Measurements from ENCODE around the gene KCNS1. TPM values are rescaled to one million over a fixed set of nuclear protein-coding genes. Genes with fewer than 3 reads are reported as not detected.

KCNS1 gene
- total and polyA plus RNA-seq, 2 of the 8 experiments (the other 6 are each of a cell fraction or from before 2014, with no cell fraction given), result 1.4 to 1.8 TPM

GRCh38 chr20:45111799-45112471, 11.0 kb upstream of the KCNS1 start:
- Histone ChIP-seq H3K27me3 (replicated peaks in 1 of 4; ENCODE audit: control insufficient read depth in 3 of 4, extremely low read depth in 1 of 4, insufficient read depth in 3 of 4, low read length in 3 of 4) (no peaks in the 10 kb centered on the region), H2BK15ac (ENCODE audit: low read length) (no peak overlapping the region), H3K27ac (ENCODE audit: low read depth, low read length) (no peak overlapping the region), H3K4me2 (ENCODE audit: insufficient read depth in 1 of 2, low read depth in 2 of 2, low read length in 2 of 2) (peak overlapping the region in 1 of 2 experiments; percentile 40; a peak in 1 of 4 replicates), H2BK12ac (ENCODE audit: low read depth, low read length) (no peak overlapping the region), H2BK120ac (replicated peaks; ENCODE audit: low read depth, low read length) (no peak overlapping the region), H3K56ac (replicated peaks; ENCODE audit: insufficient read length, low read depth, low read length) (no peak overlapping the region), H3K9me3 (ENCODE audit: insufficient read depth in 2 of 2, low read depth in 1 of 2, low read length in 1 of 2) (no peaks in the 10 kb centered on the region), H2BK20ac (ENCODE audit: low read length) (no peak overlapping the region), H3K23ac (ENCODE audit: insufficient read length) (no peak overlapping the region), H4K5ac (ENCODE audit: insufficient read length, low read depth, low read length) (no peak overlapping the region), H3K14ac (ENCODE audit: insufficient read length) (no peak overlapping the region), H3K4ac (replicated peaks; ENCODE audit: insufficient read length, low read depth, low read length) (no peak overlapping the region), H3K4me1 (replicated peaks in 1 of 4; ENCODE audit: control insufficient read depth in 3 of 4, insufficient read depth in 4 of 4, low read length in 3 of 4) (peaks cover 0 to 7% (median 2%) of the 10 kb centered on the region in 4 experiments; a peak in 5 of 7 replicates), H4K8ac (ENCODE audit: extremely low read depth, insufficient read depth, low read length) (no peak overlapping the region), H3K9ac (replicated peaks in 1 of 4; ENCODE audit: extremely low read depth in 1 of 4, low read depth in 3 of 4, low read length in 3 of 4) (no peak overlapping the region), H3K79me1 (ENCODE audit: low read depth, low read length) (no peaks in the 10 kb centered on the region), H4K91ac (replicated peaks; ENCODE audit: insufficient read length, low read length) (no peak overlapping the region), H3K23me2 (ENCODE audit: low read depth, low read length) (no peaks in the 10 kb centered on the region), H4K20me1 (replicated peaks in 1 of 2; ENCODE audit: control insufficient read depth in 1 of 2, insufficient read depth in 2 of 2, low read length in 2 of 2) (no peaks in the 10 kb centered on the region), H3K36me3 (ENCODE audit: control insufficient read depth in 2 of 4, insufficient read depth in 4 of 4, low read length in 3 of 4) (no peaks in the 10 kb centered on the region), H2BK5ac (ENCODE audit: low read depth, low read length) (no peak overlapping the region), H2AK5ac (ENCODE audit: low read depth, low read length) (no peak overlapping the region), H2AFZ (ENCODE audit: low read length) (0 out of 2 replicates have a peak overlapping the region, but pooled peaks have one; percentile 41), H3K79me2 (ENCODE audit: control insufficient read depth in 1 of 2, insufficient read depth in 2 of 2, low read length in 2 of 2) (no peaks in the 10 kb centered on the region), H3K18ac (ENCODE audit: extremely low read depth, low read length) (no peak overlapping the region), H3K4me3 (ENCODE audit: extremely low read depth in 1 of 4, insufficient read depth in 2 of 4, low read depth in 3 of 4, low read length in 4 of 4) (no peak overlapping the region; a peak in 2 of 8 replicates)
- FAIRE-seq, result no peak
- peak in 1 of 2 experiments; percentile 75 for DNase-seq (ENCODE audit: low read depth in 1 of 2, low spot score in 2 of 2)
- ChIA-PET CTCF (ENCODE audit: partially characterized antibody) (interaction anchor here (0.5 to 13.8 kb wide), 35 partner anchors 8 to 433 kb away, joined by 3 to 210 read pairs (median 4); partner anchors contain the start of genes KCNS1, RBPJL, TOMM34 and WFDC12), POLR2A (ENCODE audit: partially characterized antibody) (interaction anchor here (1.4 to 3.9 kb wide), 2 partner anchors 11 to 19 kb away, joined by 4 to 18 read pairs; partner anchors contain the start of gene KCNS1)
- 60% methylated on average over 17 of the region's 17 CpGs; no CpG with 5 or more reads in 1 of the 2 experiments for WGBS, 2 experiments (ENCODE audit: extremely low coverage in 1 of 2, insufficient coverage in 1 of 2, insufficient read length in 1 of 2, insufficient replicate concordance in 2 of 2, low coverage in 1 of 2, low lambda C conversion rate in 2 of 2, missing lambda C conversion rate in 1 of 2)
- TF ChIP-seq BACH1 (IDR thresholded peaks at IDR 0.05; ENCODE audit: low read length), result no peak
- TF ChIP-seq RAD21 (IDR thresholded peaks at IDR 0.05 in 1 of 2, conservative IDR thresholded peaks at IDR 0.05 in 1 of 2; ENCODE audit: low read depth in 2 of 2, low read length in 2 of 2), result peak; percentile 50 to 61
- TF ChIP-seq, protein P1, sequence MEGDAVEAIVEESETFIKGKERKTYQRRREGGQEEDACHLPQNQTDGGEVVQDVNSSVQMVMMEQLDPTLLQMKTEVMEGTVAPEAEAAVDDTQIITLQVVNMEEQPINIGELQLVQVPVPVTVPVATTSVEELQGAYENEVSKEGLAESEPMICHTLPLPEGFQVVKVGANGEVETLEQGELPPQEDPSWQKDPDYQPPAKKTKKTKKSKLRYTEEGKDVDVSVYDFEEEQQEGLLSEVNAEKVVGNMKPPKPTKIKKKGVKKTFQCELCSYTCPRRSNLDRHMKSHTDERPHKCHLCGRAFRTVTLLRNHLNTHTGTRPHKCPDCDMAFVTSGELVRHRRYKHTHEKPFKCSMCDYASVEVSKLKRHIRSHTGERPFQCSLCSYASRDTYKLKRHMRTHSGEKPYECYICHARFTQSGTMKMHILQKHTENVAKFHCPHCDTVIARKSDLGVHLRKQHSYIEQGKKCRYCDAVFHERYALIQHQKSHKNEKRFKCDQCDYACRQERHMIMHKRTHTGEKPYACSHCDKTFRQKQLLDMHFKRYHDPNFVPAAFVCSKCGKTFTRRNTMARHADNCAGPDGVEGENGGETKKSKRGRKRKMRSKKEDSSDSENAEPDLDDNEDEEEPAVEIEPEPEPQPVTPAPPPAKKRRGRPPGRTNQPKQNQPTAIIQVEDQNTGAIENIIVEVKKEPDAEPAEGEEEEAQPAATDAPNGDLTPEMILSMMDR (IDR thresholded peaks at IDR 0.05; ENCODE audit: control extremely low read depth in 1 of 3, insufficient read depth in 1 of 3, low read depth in 1 of 3, low read length in 3 of 3), result peak; percentile 63 to 69 (median 64)
- TF ChIP-seq, protein P2, sequence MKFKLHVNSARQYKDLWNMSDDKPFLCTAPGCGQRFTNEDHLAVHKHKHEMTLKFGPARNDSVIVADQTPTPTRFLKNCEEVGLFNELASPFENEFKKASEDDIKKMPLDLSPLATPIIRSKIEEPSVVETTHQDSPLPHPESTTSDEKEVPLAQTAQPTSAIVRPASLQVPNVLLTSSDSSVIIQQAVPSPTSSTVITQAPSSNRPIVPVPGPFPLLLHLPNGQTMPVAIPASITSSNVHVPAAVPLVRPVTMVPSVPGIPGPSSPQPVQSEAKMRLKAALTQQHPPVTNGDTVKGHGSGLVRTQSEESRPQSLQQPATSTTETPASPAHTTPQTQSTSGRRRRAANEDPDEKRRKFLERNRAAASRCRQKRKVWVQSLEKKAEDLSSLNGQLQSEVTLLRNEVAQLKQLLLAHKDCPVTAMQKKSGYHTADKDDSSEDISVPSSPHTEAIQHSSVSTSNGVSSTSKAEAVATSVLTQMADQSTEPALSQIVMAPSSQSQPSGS (IDR thresholded peaks at IDR 0.05; ENCODE audit: low read length), result no peak
- TF ChIP-seq CTBP2 (IDR thresholded peaks at IDR 0.05; ENCODE audit: borderline replicate concordance, insufficient read depth, insufficient read length, low read length), result no peak
- no peak for TF ChIP-seq ATF3 (IDR thresholded peaks at IDR 0.05; ENCODE audit: insufficient read depth, low read depth, low read length)
